HepG2 (cell line): Measurements from ENCODE around the gene MGMT. TPM values are rescaled to one million over a fixed set of nuclear protein-coding genes. Genes with fewer than 3 reads are reported as not detected.

Experiments
- ATAC-seq: fragments of 200-7000 bp; cut with Tn5 transposase; 3 replicates; pipeline ENCODE4 v1.9.1; 2020; ENCODE audit warnings: mild to moderate bottlenecking, moderate library complexity
- BruUV-seq: library from RNA; stranded (reverse); fragments of 400-500 nt; replicated peaks from 2 replicates; lab custom pipeline; 2021; lab: Mats Ljungman, UMichigan
- CTCF ChIA-PET: fragments of 300-600 bp; formaldehyde crosslinking; extraction: SDS; loops from one replicate; lab custom pipeline; 2021; ENCODE audit warnings: low total read pairs, inconsistent platforms, low intra/inter-chr PET ratio; lab: Yijun Ruan, JAX
- POLR2A ChIA-PET: fragments of 350-600 bp; sonication (Branson Sonifier 250); formaldehyde crosslinking; loops from one replicate; lab custom pipeline; 2020; ENCODE audit warnings: antibody characterized with exemption, inconsistent platforms; lab: Yijun Ruan, JAX
- DNase-seq: peaks from one replicate; pipeline ENCODE4 v3.0.0-alpha.2; 2015; ENCODE audit warnings: low spot score
- FAIRE-seq: peaks from 3 replicates; lab custom pipeline; 2011; peaks lifted over from hg19 to GRCh38; lab: Jason Lieb, UNC
- H2AFZ ChIP-seq: one replicate; pipeline ENCODE4 v1.6.1; 2011; ENCODE audit warnings: low read length, inconsistent platforms
- H3K27ac ChIP-seq: fragments of 300-600 bp; 3 replicates; pipeline ENCODE4 v1.8.0; 2011; ENCODE audit warnings: mixed run types, mild to moderate bottlenecking, mixed read lengths, low read length, inconsistent platforms; ENCODE audit not compliant: insufficient read depth; ENCODE audit errors: extremely low read length
- H3K27me3 ChIP-seq, 2 experiments: fragments of 200-600 bp in 1 of 2; 2 replicates in 1 of 2; 3 replicates in 1 of 2; pipeline versions ENCODE4 v1.6.0 to v1.8.0; 2011; ENCODE audit warnings: low read length in 2 of 2, mild to moderate bottlenecking in 2 of 2, moderate library complexity in 2 of 2, inconsistent platforms in 1 of 2; ENCODE audit not compliant: insufficient read depth in 2 of 2, control insufficient read depth in 1 of 2
- H3K36me3 ChIP-seq, 2 experiments: fragments of 200-600 bp in 1 of 2; replicated peaks in 1 of 2; 2 replicates in 1 of 2; 3 replicates in 1 of 2; pipeline versions ENCODE4 v1.5.1 to v1.8.0; 2011; ENCODE audit warnings: low read length in 2 of 2, inconsistent platforms in 1 of 2; ENCODE audit not compliant: insufficient read depth in 2 of 2, control insufficient read depth in 1 of 2
- H3K4me1 ChIP-seq: 2 replicates; pipeline ENCODE4 v1.5.1; 2012; ENCODE audit warnings: low read length, inconsistent platforms; ENCODE audit not compliant: insufficient read depth
- H3K4me2 ChIP-seq: 2 replicates; pipeline ENCODE4 v1.6.0; 2011; ENCODE audit warnings: low read depth, low read length, inconsistent platforms
- H3K4me3 ChIP-seq, 3 experiments: fragments of 200-600 bp in 1 of 3; sonication (generic), shearing (Covaris generic) in 1 of 3; replicated peaks in 1 of 3; 2 replicates each; pipeline ENCODE4 v1.5.1; 2011 to 2016; ENCODE audit warnings: low read length in 3 of 3, inconsistent platforms in 2 of 3, low read depth in 2 of 3, mild to moderate bottlenecking in 2 of 3, control low read depth in 1 of 3, mixed read lengths in 1 of 3; ENCODE audit not compliant: insufficient read depth in 1 of 3
- H3K79me2 ChIP-seq: one replicate; pipeline ENCODE4 v1.6.1; 2011; ENCODE audit warnings: low read length, inconsistent platforms; ENCODE audit not compliant: insufficient read depth
- H3K9ac ChIP-seq: 2 replicates; pipeline ENCODE4 v1.6.0; 2011; ENCODE audit warnings: mild to moderate bottlenecking, low read depth, low read length, inconsistent platforms; ENCODE audit not compliant: insufficient read depth
- H3K9me3 ChIP-seq: 2 replicates; pipeline ENCODE4 v1.5.1; 2012; ENCODE audit warnings: mild to moderate bottlenecking, low read length
- H4K20me1 ChIP-seq: 2 replicates; pipeline ENCODE4 v1.6.0; 2011; ENCODE audit warnings: inconsistent platforms, mild to moderate bottlenecking, low read length, moderate library complexity; ENCODE audit not compliant: insufficient read depth
- FOXP1 ChIP-seq, 2 experiments: fragments of 450-650 bp in 1 of 2; IDR thresholded peaks; 2 replicates each; pipeline ENCODE4 v1.6.1; 2017 to 2018; ENCODE audit warnings: antibody characterized with exemption in 1 of 2
- GATA4 ChIP-seq: sonication (generic); IDR thresholded peaks from 2 replicates; pipeline ENCODE4 v1.6.1; 2016; ENCODE audit warnings: antibody characterized with exemption, low read depth, borderline replicate concordance
- MIER2 ChIP-seq: IDR thresholded peaks from 2 replicates; pipeline ENCODE4 v1.6.1; 2016; ENCODE audit warnings: missing biosample characterization, missing genetic modification reagents
- MYNN ChIP-seq: sonication (generic); formaldehyde crosslinking; IDR thresholded peaks from 2 replicates; pipeline ENCODE4 v1.4.0; 2020; ENCODE audit warnings: mild to moderate bottlenecking, low read depth, missing genetic modification reagents
- RBM39 ChIP-seq: fragments of 200-400 bp; formaldehyde crosslinking; IDR thresholded peaks from one replicate; pipeline ENCODE4 v1.6.1; 2018; ENCODE audit warnings: antibody characterized with exemption, mild to moderate bottlenecking, low read depth, low read length; ENCODE audit not compliant: poor library complexity, severe bottlenecking
- ZNF101 ChIP-seq: sonication (generic); formaldehyde crosslinking; IDR thresholded peaks from 2 replicates; pipeline ENCODE4 v1.4.0; 2020; ENCODE audit warnings: mild to moderate bottlenecking, low read depth, missing genetic modification reagents, borderline replicate concordance
- ZNF121 ChIP-seq: sonication (generic); formaldehyde crosslinking; IDR thresholded peaks from 2 replicates; pipeline ENCODE4 v1.5.0; 2020; ENCODE audit warnings: mild to moderate bottlenecking, missing genetic modification reagents
- ZNF3 ChIP-seq: IDR thresholded peaks from 2 replicates; pipeline ENCODE4 v1.7.0; 2017; ENCODE audit warnings: inconsistent platforms
- WGBS: methylation state at CpG from one replicate; pipeline ENCODE4 v1.1.6; 2017; ENCODE audit warnings: low lambda C conversion rate; 5-methylcytosine and 5-hydroxymethylcytosine counted together
- in situ Hi-C: cut with HindIII; loops from 2 replicates; pipeline ENCODE4 v1.10.0; 2017; ENCODE audit warnings: low pct_unique_long_range_greater_than_20kb; ENCODE audit not compliant: extremely low pct_ligation_motif_present
- intact Hi-C: fragments of 100-400 bp; cut with micrococcal nuclease; formaldehyde crosslinking; loops from one replicate; pipeline ENCODE4 v1.10.0; 2022; ENCODE audit not compliant: unreplicated experiment
- polyA plus RNA-seq, 8 experiments: library from polyadenylated mRNA; depleted of rRNA in 3 of 8; stranded (reverse) in 7 of 8; unstranded in 1 of 8; fragments of >200 nt; fragmentation: Illumina TruSeq in 4 of 8; extraction: Trizol in 4 of 8; gene quantifications; 2 replicates each; pipeline versions ENCODE4 v1.2.1 to v1.2.3, GENCODE V29; 2011 to 2016; ENCODE audit warnings: low read depth in 4 of 8, missing spikeins in 1 of 8, mixed read lengths in 1 of 8; ENCODE audit not compliant: insufficient read depth in 1 of 8
- total RNA-seq, 5 experiments: library from RNA; depleted of rRNA; stranded (reverse); fragments of >200 nt; fragmentation: Illumina TruSeq; extraction: Trizol; gene quantifications; 2 replicates each; pipeline ENCODE4 v1.2.3, GENCODE V29; 2016; ENCODE audit warnings: low read depth in 1 of 5
- TF ChIP-seq, protein P1 (sequence below): sonication (generic); formaldehyde crosslinking; IDR thresholded peaks from 2 replicates; pipeline ENCODE4 v1.5.0; 2020; ENCODE audit warnings: missing genetic modification reagents, mild to moderate bottlenecking, borderline replicate concordance
- TF ChIP-seq, protein P2 (sequence below): sonication (generic); formaldehyde crosslinking; IDR thresholded peaks from 2 replicates; pipeline ENCODE4 v1.8.1; 2023; ENCODE audit warnings: mild to moderate bottlenecking, missing genetic modification reagents, borderline replicate concordance
- TF ChIP-seq, protein P3 (sequence below): IDR thresholded peaks from 2 replicates; pipeline ENCODE4 v1.6.1; 2012; ENCODE audit warnings: inconsistent platforms
- TF ChIP-seq, protein P4 (sequence below): sonication (generic); formaldehyde crosslinking; IDR thresholded peaks from 2 replicates; pipeline ENCODE4 v1.8.0; 2022; ENCODE audit warnings: mild to moderate bottlenecking, missing genetic modification reagents, moderate library complexity

MGMT gene
- total and polyA plus RNA-seq, 2 of the 13 experiments (the other 11 are each of a cell fraction or from before 2014, with no cell fraction given), result 12.0 to 19.5 TPM

DNA sequence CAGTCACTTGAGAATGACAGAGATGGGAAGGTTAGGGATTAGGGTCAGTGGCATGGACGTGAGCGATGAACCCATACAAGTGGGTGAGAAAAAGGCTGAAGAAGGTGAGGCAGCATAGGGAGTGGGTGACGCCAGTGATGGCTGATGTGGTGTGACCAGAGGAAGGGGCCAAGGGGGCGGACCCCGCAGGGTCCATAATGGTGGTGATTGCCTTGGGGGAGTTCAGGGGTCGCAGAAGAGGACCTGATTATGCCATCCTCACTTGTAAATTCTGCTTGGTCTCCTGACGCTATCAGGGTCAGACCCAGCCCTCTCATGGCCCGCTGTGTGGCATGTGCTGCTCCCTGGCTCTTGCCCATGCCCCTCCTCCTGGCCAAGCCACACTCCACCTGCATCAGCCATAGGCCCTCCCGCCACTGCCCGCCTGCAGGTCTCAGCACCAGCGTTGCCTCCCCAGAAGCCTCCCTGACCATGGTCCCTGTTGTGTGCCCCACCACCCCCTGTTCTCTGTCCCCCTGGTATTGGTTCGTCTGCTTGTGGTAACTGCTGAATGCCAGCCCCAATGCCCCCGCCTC lies 261.3 kb downstream of the MGMT start:
- FAIRE-seq, result no peak
- Histone ChIP-seq H4K20me1 (no peaks in the 10 kb centered on the region), H3K9me3 (peaks cover 36% of the 10 kb centered on the region; the same call in 1 of the 2 replicates), H2AFZ (no peak overlapping the region), H3K9ac (no peak overlapping the region), H3K4me3 (no peak overlapping the region), H3K27me3 (no peaks in the 10 kb centered on the region)
- CTCF ChIA-PET, result no interaction called here
- WGBS, result 84% methylated on average over 10 of the region's 13 CpGs
- POLR2A ChIA-PET, result no interaction called here
- in situ Hi-C loops, result no loop called here
- TF ChIP-seq FOXP1 (IDR thresholded peaks at IDR 0.05) (no peak), FOXP1 (CRISPR knock-in tag; IDR thresholded peaks at IDR 0.05) (no peak), ZNF3 (CRISPR knock-in tag) (no peak), ZNF101 (CRISPR knock-in tag) (no peak), GATA4 (no peak), MYNN (no peak), MIER2 (CRISPR knock-in tag) (no peak), ZNF121 (CRISPR knock-in tag) (no peak), RBM39 (no peak)
- TF ChIP-seq, protein P1, sequence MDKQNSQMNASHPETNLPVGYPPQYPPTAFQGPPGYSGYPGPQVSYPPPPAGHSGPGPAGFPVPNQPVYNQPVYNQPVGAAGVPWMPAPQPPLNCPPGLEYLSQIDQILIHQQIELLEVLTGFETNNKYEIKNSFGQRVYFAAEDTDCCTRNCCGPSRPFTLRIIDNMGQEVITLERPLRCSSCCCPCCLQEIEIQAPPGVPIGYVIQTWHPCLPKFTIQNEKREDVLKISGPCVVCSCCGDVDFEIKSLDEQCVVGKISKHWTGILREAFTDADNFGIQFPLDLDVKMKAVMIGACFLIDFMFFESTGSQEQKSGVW (CRISPR knock-in tag), result no peak
- TF ChIP-seq, protein P2, sequence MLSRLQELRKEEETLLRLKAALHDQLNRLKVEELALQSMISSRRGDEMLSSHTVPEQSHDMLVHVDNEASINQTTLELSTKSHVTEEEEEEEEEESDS (CRISPR knock-in tag), result no peak
- TF ChIP-seq, protein P3, sequence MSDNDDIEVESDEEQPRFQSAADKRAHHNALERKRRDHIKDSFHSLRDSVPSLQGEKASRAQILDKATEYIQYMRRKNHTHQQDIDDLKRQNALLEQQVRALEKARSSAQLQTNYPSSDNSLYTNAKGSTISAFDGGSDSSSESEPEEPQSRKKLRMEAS, result no peak
- TF ChIP-seq, protein P4, sequence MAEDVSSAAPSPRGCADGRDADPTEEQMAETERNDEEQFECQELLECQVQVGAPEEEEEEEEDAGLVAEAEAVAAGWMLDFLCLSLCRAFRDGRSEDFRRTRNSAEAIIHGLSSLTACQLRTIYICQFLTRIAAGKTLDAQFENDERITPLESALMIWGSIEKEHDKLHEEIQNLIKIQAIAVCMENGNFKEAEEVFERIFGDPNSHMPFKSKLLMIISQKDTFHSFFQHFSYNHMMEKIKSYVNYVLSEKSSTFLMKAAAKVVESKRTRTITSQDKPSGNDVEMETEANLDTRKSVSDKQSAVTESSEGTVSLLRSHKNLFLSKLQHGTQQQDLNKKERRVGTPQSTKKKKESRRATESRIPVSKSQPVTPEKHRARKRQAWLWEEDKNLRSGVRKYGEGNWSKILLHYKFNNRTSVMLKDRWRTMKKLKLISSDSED (CRISPR knock-in tag), result no peak
- TF ChIP-seq, all 625 proteins: peak for 0
- peaks cover 0 to 2% of the 10 kb centered on the region in 2 experiments; a peak in 1 of 5 replicates for H3K36me3 ChIP-seq
- BruUV-seq, result no TSS peak
- H3K79me2 ChIP-seq, result no peaks in the 10 kb centered on the region
- H3K4me1 ChIP-seq, result no peaks in the 10 kb centered on the region
- DNase-seq (no peak), ATAC-seq (no peak)
- intact Hi-C loops, result no loop called here
- H3K27ac ChIP-seq, result no peak overlapping the region
- no peak overlapping the region for H3K4me2 ChIP-seq
